Loucy (cell line): Measurements from ENCODE around the gene AFF3.

Experiments used
- H2AFZ ChIP-seq: fragments of 200-600 bp; sonication (generic); 2 replicates; pipeline ENCODE4 v1.6.0; 2016; ENCODE audit warnings: antibody characterized with exemption, mild to moderate bottlenecking, low read length, moderate library complexity
- H3F3A ChIP-seq: fragments of 200-600 bp; 2 replicates; pipeline ENCODE4 v1.6.0; 2016; ENCODE audit warnings: antibody characterized with exemption, low read depth, mild to moderate bottlenecking
- H3K27me3 ChIP-seq: fragments of 200-600 bp; sonication (generic); 2 replicates; pipeline ENCODE4 v1.6.1; 2014; ENCODE audit warnings: low read length, mild to moderate bottlenecking; ENCODE audit not compliant: insufficient read depth, poor library complexity, severe bottlenecking
- H3K36me3 ChIP-seq: fragments of 200-600 bp; sonication (generic); 2 replicates; pipeline ENCODE4 v1.6.1; 2016; ENCODE audit warnings: low read length; ENCODE audit not compliant: insufficient read depth
- H3K4me1 ChIP-seq: fragments of 200-600 bp; sonication (generic); 2 replicates; pipeline ENCODE4 v1.5.1; 2014; ENCODE audit warnings: low read length, mild to moderate bottlenecking; ENCODE audit not compliant: insufficient read depth, poor library complexity, severe bottlenecking
- H3K4me2 ChIP-seq: fragments of 200-600 bp; sonication (generic); 2 replicates; pipeline ENCODE4 v1.6.0; 2014; ENCODE audit warnings: antibody characterized with exemption, low read length, low read depth, mild to moderate bottlenecking; ENCODE audit not compliant: poor library complexity, severe bottlenecking
- H3K4me3 ChIP-seq: fragments of 200-600 bp; sonication (generic); 2 replicates; pipeline ENCODE4 v1.5.1; 2014; ENCODE audit warnings: low read length, mild to moderate bottlenecking, mixed read lengths; ENCODE audit not compliant: poor library complexity, severe bottlenecking
- H3K79me2 ChIP-seq: fragments of 200-600 bp; sonication (generic); 2 replicates; pipeline ENCODE4 v1.6.1; 2014; ENCODE audit warnings: low read length; ENCODE audit not compliant: insufficient read depth
- H3K9ac ChIP-seq: fragments of 200-600 bp; sonication (generic); 2 replicates; pipeline ENCODE4 v1.6.0; 2014; ENCODE audit warnings: mild to moderate bottlenecking, low read depth, low read length, moderate library complexity; ENCODE audit not compliant: poor library complexity, severe bottlenecking
- H3K9me2 ChIP-seq: fragments of 200-600 bp; sonication (generic); replicated peaks from 2 replicates; pipeline ENCODE4 v1.6.1; 2016; ENCODE audit warnings: low read depth, low read length, mixed read lengths
- H3K9me3 ChIP-seq: fragments of 200-600 bp; sonication (generic); 2 replicates; pipeline ENCODE4 v1.6.1; 2014; ENCODE audit warnings: mild to moderate bottlenecking, antibody characterized with exemption, low read length, low read depth; ENCODE audit not compliant: insufficient read depth
- H4K20me1 ChIP-seq: fragments of 200-600 bp; sonication (generic); 2 replicates; pipeline ENCODE4 v1.6.0; 2014; ENCODE audit warnings: antibody characterized with exemption, low read length, mild to moderate bottlenecking; ENCODE audit not compliant: insufficient read depth, poor library complexity, severe bottlenecking
- CTCF ChIP-seq: fragments of 200-600 bp; sonication (generic); conservative IDR thresholded peaks from 2 replicates; pipeline ENCODE4 v1.5.1; 2014; ENCODE audit warnings: mild to moderate bottlenecking, antibody characterized with exemption, low read length
- EZH2phosphoT487 ChIP-seq: fragments of 200-600 bp; IDR thresholded peaks from 2 replicates; pipeline ENCODE4 v1.6.1; 2018; ENCODE audit warnings: antibody characterized with exemption, mild to moderate bottlenecking, moderate library complexity, borderline replicate concordance

The AFF3 gene

GRCh38 chr2:99617811-99618210 lies 524.6 kb downstream of the AFF3 start:
- Histone ChIP-seq H3K9me3 (no peaks in the 10 kb centered on the region), H3K4me1 (peaks cover 5% of the 10 kb centered on the region), H3K9me2 (no peaks in the 10 kb centered on the region), H3K4me3 (no peak overlapping the region), H3K4me2 (no peak overlapping the region), H3F3A (no peaks in the 10 kb centered on the region), H3K9ac (no peak overlapping the region), H2AFZ (no peak overlapping the region), H4K20me1 (no peaks in the 10 kb centered on the region), H3K79me2 (no peaks in the 10 kb centered on the region), H3K27me3 (no peaks in the 10 kb centered on the region), H3K36me3 (no peaks in the 10 kb centered on the region)
- TF ChIP-seq CTCF: no peak
- no peak for TF ChIP-seq EZH2phosphoT487

- TF ChIP-seq CTCF (peak; percentile 46), EZH2phosphoT487 (no peak)
- Histone ChIP-seq H3K4me2 (no peak overlapping the region), H3K4me1 (peaks cover 5% of the 10 kb centered on the region), H3K9me2 (no peaks in the 10 kb centered on the region), H2AFZ (no peak overlapping the region), H3K36me3 (no peaks in the 10 kb centered on the region), H3K4me3 (no peak overlapping the region), H4K20me1 (no peaks in the 10 kb centered on the region), H3K9me3 (no peaks in the 10 kb centered on the region), H3F3A (no peaks in the 10 kb centered on the region), H3K79me2 (no peaks in the 10 kb centered on the region), H3K27me3 (no peaks in the 10 kb centered on the region), H3K9ac (no peak overlapping the region)
Observed at GRCh38 chr2:99615247-99615771, 527.1 kb downstream of the AFF3 start.

DNA sequence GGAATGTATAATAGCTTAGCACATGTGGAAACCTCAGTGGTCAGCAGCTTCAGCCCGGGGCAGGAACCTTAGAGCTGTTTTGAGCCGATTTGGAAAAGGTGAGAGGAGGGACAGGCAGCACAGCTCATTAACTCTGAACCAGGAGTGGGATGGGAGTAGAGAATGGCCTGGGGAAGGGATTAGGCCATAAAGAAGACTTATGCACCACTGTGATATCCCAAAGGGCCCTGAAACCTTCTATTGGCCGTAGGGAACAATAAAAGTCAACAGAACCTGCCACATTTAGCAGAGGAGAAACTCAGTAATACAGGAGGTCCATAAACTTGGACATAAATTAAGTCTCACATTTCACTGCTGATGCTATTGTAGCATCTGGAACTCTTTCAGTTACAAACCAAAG lies 528.4 kb downstream of the AFF3 start:
- Histone ChIP-seq H3K9me2 (no peaks in the 10 kb centered on the region), H3K36me3 (no peaks in the 10 kb centered on the region), H3K79me2 (no peaks in the 10 kb centered on the region), H3K4me1 (peaks cover 5% of the 10 kb centered on the region), H3K4me2 (no peak overlapping the region), H3K9me3 (no peaks in the 10 kb centered on the region), H2AFZ (no peak overlapping the region), H3K27me3 (no peaks in the 10 kb centered on the region), H4K20me1 (no peaks in the 10 kb centered on the region), H3F3A (no peaks in the 10 kb centered on the region), H3K4me3 (no peak overlapping the region), H3K9ac (no peak overlapping the region)
- no peak for TF ChIP-seq CTCF
- TF ChIP-seq EZH2phosphoT487: no peak
